K562 (cell line): Measurements from ENCODE around the gene DHRS13. TPM values are rescaled to one million over a fixed set of nuclear protein-coding genes. Genes with fewer than 3 reads are reported as not detected.

Experiments used
- CBFA2T2 ChIP-seq: fragments of 450-650 bp; conservative IDR thresholded peaks from 2 replicates; pipeline ENCODE4 v1.6.1; 2017; ENCODE audit warnings: mild to moderate bottlenecking
- CREB3 ChIP-seq: fragments of 450-650 bp; conservative IDR thresholded peaks from 2 replicates; pipeline ENCODE4 v1.6.1; 2016; ENCODE audit warnings: missing genetic modification characterization, low read depth, mild to moderate bottlenecking, missing compliant biosample characterization, moderate library complexity
- CREBBP ChIP-seq: IDR thresholded peaks from one replicate; pipeline ENCODE4 v1.6.1; 2012; ENCODE audit warnings: low read depth, mild to moderate bottlenecking, control low read depth, inconsistent platforms, low read length
- DIDO1 ChIP-seq: fragments of 450-650 bp; IDR thresholded peaks from 2 replicates; pipeline ENCODE4 v1.6.1; 2016; ENCODE audit warnings: low read depth, missing biosample characterization, missing genetic modification characterization
- E2F3 ChIP-seq: fragments of 250-450 bp; sonication (Bioruptor Pico); IDR thresholded peaks from 2 replicates; pipeline ENCODE4 v1.4.0; 2020; ENCODE audit warnings: mild to moderate bottlenecking
- EP300 ChIP-seq: IDR thresholded peaks from 2 replicates; pipeline ENCODE4 v1.6.1; 2012; ENCODE audit warnings: low read length, improper control_type of control experiment
- EWSR1 ChIP-seq: fragments of 450-650 bp; IDR thresholded peaks from 2 replicates; pipeline ENCODE4 v1.6.1; 2018; ENCODE audit warnings: borderline replicate concordance, mild to moderate bottlenecking, low read depth, moderate library complexity; ENCODE audit not compliant: partially characterized antibody
- FOXA3 ChIP-seq, 2 experiments: fragments of 450-650 bp in 1 of 2; sonication (generic) in 1 of 2; formaldehyde crosslinking; IDR thresholded peaks in 1 of 2; conservative IDR thresholded peaks in 1 of 2; 2 replicates each; pipeline versions ENCODE4 v1.4.0 to v1.8.0; 2020 to 2022; ENCODE audit warnings: mild to moderate bottlenecking in 2 of 2, missing genetic modification reagents in 1 of 2
- KDM1A ChIP-seq, 2 experiments: fragments of 450-650 bp; IDR thresholded peaks; 2 replicates each; pipeline ENCODE4 v1.6.1; 2016; ENCODE audit warnings: mild to moderate bottlenecking in 2 of 2
- L3MBTL2 ChIP-seq: fragments of 450-650 bp; IDR thresholded peaks from 2 replicates; pipeline ENCODE4 v1.6.1; 2016; ENCODE audit warnings: mild to moderate bottlenecking, moderate library complexity
- NR0B1 ChIP-seq: fragments of 450-650 bp; IDR thresholded peaks from one replicate; pipeline ENCODE4 v1.6.1; 2018; ENCODE audit warnings: mild to moderate bottlenecking, moderate library complexity; ENCODE audit not compliant: partially characterized antibody
- PHF8 ChIP-seq: fragments of 200-600 bp; sonication (generic); IDR thresholded peaks from 2 replicates; pipeline ENCODE4 v1.6.1; 2012; ENCODE audit warnings: mixed run types, mild to moderate bottlenecking, inconsistent platforms, low read length, moderate library complexity, borderline replicate concordance
- POLR2AphosphoS2 ChIP-seq: IDR thresholded peaks from 2 replicates; pipeline ENCODE4 v1.6.1; 2012; ENCODE audit warnings: low read length, improper control_type of control experiment
- RBM34 ChIP-seq: fragments of 200-400 bp; formaldehyde crosslinking; IDR thresholded peaks from 2 replicates; pipeline ENCODE4 v1.6.1; 2018; ENCODE audit warnings: low read length, borderline replicate concordance; ENCODE audit not compliant: insufficient read depth
- SREBF2 ChIP-seq: sonication (generic); formaldehyde crosslinking; IDR thresholded peaks from 2 replicates; pipeline ENCODE4 v1.4.0; 2020; ENCODE audit warnings: mild to moderate bottlenecking, missing genetic modification reagents
- SRF ChIP-seq, 2 experiments: fragments of 250-450, 450-650 bp in 1 of 2; sonication (Bioruptor Pico) in 1 of 2; sonication (generic) in 1 of 2; formaldehyde crosslinking; IDR thresholded peaks; 2 replicates each; pipeline versions ENCODE4 v1.5.0 to v1.5.1; 2020 to 2022; ENCODE audit warnings: mild to moderate bottlenecking in 1 of 2, missing genetic modification reagents in 1 of 2
- ZNF12 ChIP-seq: sonication (generic); formaldehyde crosslinking; IDR thresholded peaks from 2 replicates; pipeline ENCODE4 v1.4.0; 2020; ENCODE audit warnings: mild to moderate bottlenecking, missing genetic modification reagents
- ZNF146 ChIP-seq: IDR thresholded peaks from one replicate; pipeline ENCODE4 v1.6.1; 2018; ENCODE audit warnings: missing compliant biosample characterization; ENCODE audit not compliant: unreplicated experiment
- ZNF224 ChIP-seq: sonication (generic); formaldehyde crosslinking; IDR thresholded peaks from 2 replicates; pipeline ENCODE4 v1.8.0; 2022; ENCODE audit warnings: mild to moderate bottlenecking, missing genetic modification reagents
- ZNF639 ChIP-seq, 2 experiments: fragments of 200-800 bp in 1 of 2; sonication (Bioruptor generic) in 1 of 2; sonication (generic) in 1 of 2; formaldehyde crosslinking in 1 of 2; IDR thresholded peaks in 1 of 2; conservative IDR thresholded peaks in 1 of 2; 2 replicates each; pipeline versions ENCODE4 v1.5.0 to v1.6.1; 2016 to 2020; ENCODE audit warnings: missing compliant biosample characterization in 1 of 2, missing genetic modification characterization in 1 of 2, missing genetic modification reagents in 1 of 2
- ZNF75A ChIP-seq: fragments of 450-650 bp; formaldehyde crosslinking; IDR thresholded peaks from 2 replicates; pipeline ENCODE4 v1.4.0; 2020; ENCODE audit warnings: mild to moderate bottlenecking
- ZNF77 ChIP-seq: fragments of 250-450 bp; sonication (Bioruptor Pico); IDR thresholded peaks from 2 replicates; pipeline ENCODE4 v1.5.0; 2020
- polyA plus RNA-seq, 8 experiments: library from polyadenylated mRNA; depleted of rRNA in 4 of 8; stranded (reverse) in 5 of 8; unstranded in 3 of 8; fragments of >200 nt; fragmentation: Nextera tagmentation in 2 of 8; fragmentation: Illumina TruSeq in 1 of 8; extraction: Ambion mirVana in 2 of 8; extraction: Trizol in 1 of 8; gene quantifications; 2 replicates each; pipeline versions ENCODE4 v1.2.1 to v1.2.3, GENCODE V29; 2011 to 2014; ENCODE audit warnings: inconsistent platforms in 1 of 8, missing spikeins in 1 of 8
- total RNA-seq, 7 experiments: library from RNA; depleted of rRNA in 6 of 7; stranded (reverse); fragments of >200 nt in 6 of 7; fragmentation: Illumina TruSeq in 2 of 7; extraction: Trizol in 2 of 7; gene quantifications; 2 replicates each; pipeline versions ENCODE4 v1.2.1 to v1.2.3, GENCODE V29; 2011 to 2021; ENCODE audit warnings: low replicate concordance in 1 of 7
- TF ChIP-seq, protein P1 (sequence below): fragments of 150-350 bp; conservative IDR thresholded peaks from 2 replicates; pipeline ENCODE4 v1.6.1; 2014; ENCODE audit warnings: low read length

The DHRS13 gene
- total and polyA plus RNA-seq, 9 of the 15 experiments (the other 6 are each of a cell fraction or from before 2014, with no cell fraction given): 0.32 to 52.3 (median 34.3) TPM; not detected in 1

- TF ChIP-seq FOXA3 (CRISPR knock-in tag; conservative IDR thresholded peaks at IDR 0.05 in 1 of 2, IDR thresholded peaks at IDR 0.05 in 1 of 2) (no peak), ZNF77 (CRISPR knock-in tag) (no peak), CREB3 (tag) (no peak), ZNF224 (no peak), ZNF75A (CRISPR knock-in tag) (no peak), E2F3 (CRISPR knock-in tag) (no peak), SRF (CRISPR knock-in tag; IDR thresholded peaks at IDR 0.05) (no peak), PHF8 (no peak), ZNF639 (CRISPR knock-in tag; conservative IDR thresholded peaks at IDR 0.05 in 1 of 2, IDR thresholded peaks at IDR 0.05 in 1 of 2) (no peak), EWSR1 (no peak), CREBBP (no peak), RBM34 (no peak), DIDO1 (tag) (no peak), POLR2AphosphoS2 (no peak), ZNF12 (CRISPR knock-in tag) (no peak), CBFA2T2 (peak; percentile 68), L3MBTL2 (no peak), ZNF146 (CRISPR knock-in tag) (no peak), EP300 (peak; percentile 11; the same call in 1 of the 2 replicates), KDM1A (IDR thresholded peaks at IDR 0.05) (no peak), SREBF2 (CRISPR knock-in tag) (no peak), NR0B1 (no peak)
- TF ChIP-seq, protein P1, sequence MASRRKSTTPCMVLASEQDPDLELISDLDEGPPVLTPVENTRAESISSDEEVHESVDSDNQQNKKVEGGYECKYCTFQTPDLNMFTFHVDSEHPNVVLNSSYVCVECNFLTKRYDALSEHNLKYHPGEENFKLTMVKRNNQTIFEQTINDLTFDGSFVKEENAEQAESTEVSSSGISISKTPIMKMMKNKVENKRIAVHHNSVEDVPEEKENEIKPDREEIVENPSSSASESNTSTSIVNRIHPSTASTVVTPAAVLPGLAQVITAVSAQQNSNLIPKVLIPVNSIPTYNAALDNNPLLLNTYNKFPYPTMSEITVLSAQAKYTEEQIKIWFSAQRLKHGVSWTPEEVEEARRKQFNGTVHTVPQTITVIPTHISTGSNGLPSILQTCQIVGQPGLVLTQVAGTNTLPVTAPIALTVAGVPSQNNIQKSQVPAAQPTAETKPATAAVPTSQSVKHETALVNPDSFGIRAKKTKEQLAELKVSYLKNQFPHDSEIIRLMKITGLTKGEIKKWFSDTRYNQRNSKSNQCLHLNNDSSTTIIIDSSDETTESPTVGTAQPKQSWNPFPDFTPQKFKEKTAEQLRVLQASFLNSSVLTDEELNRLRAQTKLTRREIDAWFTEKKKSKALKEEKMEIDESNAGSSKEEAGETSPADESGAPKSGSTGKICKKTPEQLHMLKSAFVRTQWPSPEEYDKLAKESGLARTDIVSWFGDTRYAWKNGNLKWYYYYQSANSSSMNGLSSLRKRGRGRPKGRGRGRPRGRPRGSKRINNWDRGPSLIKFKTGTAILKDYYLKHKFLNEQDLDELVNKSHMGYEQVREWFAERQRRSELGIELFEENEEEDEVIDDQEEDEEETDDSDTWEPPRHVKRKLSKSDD: no peak
Observed at GRCh38 chr17:28879886-28880571, 22.9 kb downstream of the DHRS13 start (continued).
